ENCODE measurements around the gene EFCAB5. TPM values are rescaled to one million over a fixed set of nuclear protein-coding genes. Genes with fewer than 3 reads are reported as not detected.

Gene EFCAB5
- total and polyA plus RNA-seq, 10 of the 15 experiments (the other 5 are each of a cell fraction or from before 2014, with no cell fraction given), result 0.39 to 2.6 (median 1.0) TPM

GRCh38 chr17:30000001-30000754, 58.7 kb downstream of the EFCAB5 start (continued):
- TF ChIP-seq ZBTB11 (CRISPR knock-in tag; IDR thresholded peaks at IDR 0.05) (no peak), PML (IDR thresholded peaks at IDR 0.05; ENCODE audit: low read length) (no peak)

- Histone ChIP-seq H3K4me3 (no peak overlapping the region), H3K36me3 (ENCODE audit: control insufficient read depth in 2 of 2, insufficient read depth in 2 of 2, low read length in 1 of 2) (no peaks in the 10 kb centered on the region), H4K20me1 (ENCODE audit: control insufficient read depth, insufficient read depth) (no peaks in the 10 kb centered on the region), H3K27me3 (replicated peaks in 1 of 2; ENCODE audit: control insufficient read depth in 2 of 2, insufficient read depth in 2 of 2, low read length in 1 of 2) (no peaks in the 10 kb centered on the region), H3K9ac (ENCODE audit: control insufficient read depth, insufficient read depth, low read length) (no peak overlapping the region), H3K9me3 (replicated peaks; ENCODE audit: control insufficient read depth, insufficient read depth, low read length) (no peaks in the 10 kb centered on the region), H3K79me2 (ENCODE audit: control insufficient read depth, insufficient read depth, low read length) (no peaks in the 10 kb centered on the region), H3K4me2 (ENCODE audit: control insufficient read depth, insufficient read depth) (peak overlapping the region; percentile 17; the same call in 1 of the 2 replicates), H3K27ac (ENCODE audit: control insufficient read depth, insufficient read depth) (no peak overlapping the region), H2AFZ (ENCODE audit: control insufficient read depth, low read depth, low read length) (peak overlapping the region; percentile 54), H3K4me1 (ENCODE audit: control insufficient read depth, insufficient read depth, low read length) (no peaks in the 10 kb centered on the region)
- SMC1A ChIA-PET (ENCODE audit: uncharacterized antibody, unreplicated experiment), result interaction anchor here (0.8 to 1.6 kb wide), 3 partner anchors 21 to 69 kb away, joined by 3 to 5 read pairs (median 4); no protein-coding TSS in a partner anchor
- no peak for FAIRE-seq
- DNase-seq (ENCODE audit: low read depth, low spot score), result no peak
- in situ Hi-C loops (cut with MboI), result no loop called here
- no peak; the same call in 2 of the 3 replicates for ATAC-seq
- 67% methylated on average over 2 of the region's 2 CpGs for WGBS (ENCODE audit: insufficient coverage, insufficient replicate concordance, low lambda C conversion rate, missing lambda C conversion rate)
- POLR2A ChIA-PET, result interaction anchor here (0.5 kb wide), 1 partner anchor 673 kb away, joined by 7 read pairs; no protein-coding TSS in a partner anchor
- TF ChIP-seq PBX3 (IDR thresholded peaks at IDR 0.05; ENCODE audit: insufficient replicate concordance, low read depth, low read length) (no peak), CHD2 (IDR thresholded peaks at IDR 0.05; ENCODE audit: borderline replicate concordance, low read depth, low read length) (no peak), E2F8 (IDR thresholded peaks at IDR 0.05; ENCODE audit: low read depth, partially characterized antibody) (no peak)
- intact Hi-C loops (cut with micrococcal nuclease; ENCODE audit: unreplicated experiment), result no loop called here
- CTCF ChIA-PET, result interaction anchor here (1.0 to 2.0 kb wide), 5 partner anchors 11 to 361 kb away, joined by 3 to 5 read pairs (median 4); no protein-coding TSS in a partner anchor
- RAD21 ChIA-PET (ENCODE audit: unreplicated experiment), result interaction anchor here (1.8 to 2.1 kb wide), 2 partner anchors 70 to 193 kb away, joined by 5 to 8 read pairs; partner anchors contain the start of gene SSH2
- BruUV-seq (replicated peaks), result no TSS peak
Observed at GRCh38 chr17:30000755-30001257, 59.4 kb downstream of the EFCAB5 start.

Measured in GM12878 (cell line).